Esophagus squamous epithelium (tissue), 5 donors: ENCODE results near the gene DAAM1. TPM values are rescaled to one million over a fixed set of nuclear protein-coding genes. Genes with fewer than 3 reads are reported as not detected.

ENCODE experiments used
- DNase-seq: peaks from one replicate; lab custom pipeline; 2025; lab: John Stamatoyannopoulos, UW
- H3K27ac ChIP-seq, 4 donors: fragments of 200-600 bp; sonication (generic); one replicate each; pipeline ENCODE4 v1.5.1; 2016 to 2019; ENCODE audit warnings: mild to moderate bottlenecking in 1 of 4
- H3K27me3 ChIP-seq, 4 donors: fragments of 200-600 bp; sonication (generic); 1 replicate in 3 of 4; 2 replicates in 1 of 4; pipeline versions ENCODE4 v1.5.1 to v1.6.0; 2017 to 2021; ENCODE audit warnings: antibody characterized with exemption in 1 of 4
- H3K36me3 ChIP-seq, 3 donors: fragments of 200-600 bp; sonication (generic); one replicate each; pipeline ENCODE4 v1.5.1; 2016 to 2019
- H3K4me1 ChIP-seq, 3 donors: fragments of 200-600 bp; sonication (generic); one replicate each; pipeline ENCODE4 v1.5.1; 2017 to 2019
- H3K4me3 ChIP-seq, 4 donors: fragments of 200-600 bp; sonication (generic); 1 replicate in 3 of 4; 2 replicates in 1 of 4; pipeline ENCODE4 v1.5.1; 2016 to 2019; ENCODE audit warnings: mild to moderate bottlenecking in 2 of 4, moderate library complexity in 1 of 4
- H3K9me3 ChIP-seq, 3 donors: fragments of 200-600 bp; sonication (generic); one replicate each; pipeline ENCODE4 v1.5.1; 2016 to 2019
- CTCF ChIP-seq, 6 experiments: fragments of 450-650 bp in 4 of 6; fragments of 200-600 bp in 2 of 6; sonication (generic) in 2 of 6; IDR thresholded peaks; one replicate each; pipeline ENCODE4 v1.5.1; 2016 to 2019; ENCODE audit warnings: antibody characterized with exemption in 6 of 6, mild to moderate bottlenecking in 4 of 6, moderate library complexity in 4 of 6
- POLR2A ChIP-seq, 4 donors: fragments of 450-650 bp; IDR thresholded peaks; one replicate each; pipeline ENCODE4 v1.6.1; 2017; ENCODE audit warnings: antibody characterized with exemption in 4 of 4, mild to moderate bottlenecking in 4 of 4, moderate library complexity in 3 of 4
- WGBS, 2 donors: methylation state at CpG; one replicate each; pipeline ENCODE4 v1.1.5; 2018; 5-methylcytosine and 5-hydroxymethylcytosine counted together
- intact Hi-C: fragments of 100-400 bp; cut with DNase I; formaldehyde crosslinking; loops from one replicate; pipeline ENCODE4 v1.15.0; 2022
- total RNA-seq, 4 donors: library from RNA; depleted of rRNA; stranded (reverse); fragments of >200 nt; gene quantifications; one replicate each; pipeline ENCODE4 v1.1.0, GENCODE V29; 2016
- donor health status: DM: yes; HTN: yes; CAD: no.

Gene DAAM1
- total RNA-seq, 4 donors from 2014 or later: 47.2 to 91.7 (median 64.0) TPM

GRCh38 chr14:59415836-59416602, 227.6 kb downstream of the DAAM1 start:
- no peak for DNase-seq
- no peaks in the 10 kb centered on the region for H3K9me3 ChIP-seq
- no peak overlapping the region for H3K4me3 ChIP-seq
- 64 to 75% methylated on average over 4 to 5 of the region's 5 CpGs for WGBS, 2 donors
- H3K27me3 ChIP-seq: no peaks in the 10 kb centered on the region
- intact Hi-C loops: no loop called here
- no peak overlapping the region for H3K27ac ChIP-seq
- TF ChIP-seq POLR2A (IDR thresholded peaks at IDR 0.05): no peak
- no peak for TF ChIP-seq CTCF (IDR thresholded peaks at IDR 0.05)
- H3K4me1 ChIP-seq: no peaks in the 10 kb centered on the region
- H3K36me3 ChIP-seq: no peaks in the 10 kb centered on the region

GRCh38 chr14:59417311-59417710, 228.8 kb downstream of the DAAM1 start:
- intact Hi-C loops: no loop called here
- no peak for TF ChIP-seq CTCF (IDR thresholded peaks at IDR 0.05)
- TF ChIP-seq POLR2A (IDR thresholded peaks at IDR 0.05): no peak
- Histone ChIP-seq H3K27ac (no peak overlapping the region), H3K4me3 (no peak overlapping the region), H3K9me3 (no peaks in the 10 kb centered on the region), H3K4me1 (no peaks in the 10 kb centered on the region), H3K36me3 (no peaks in the 10 kb centered on the region), H3K27me3 (no peaks in the 10 kb centered on the region)
- no peak for DNase-seq
- 92 to 98% methylated on average over 4 to 6 of the region's 6 CpGs for WGBS, 2 donors

GRCh38 chr14:59419303-59419702, 230.8 kb downstream of the DAAM1 start:
- Histone ChIP-seq H3K4me3 (no peak overlapping the region), H3K36me3 (no peaks in the 10 kb centered on the region), H3K9me3 (no peaks in the 10 kb centered on the region), H3K27me3 (no peaks in the 10 kb centered on the region), H3K27ac (no peak overlapping the region), H3K4me1 (no peaks in the 10 kb centered on the region)
- 50 to 70% methylated on average over 2 of the region's 2 CpGs for WGBS, 2 donors
- DNase-seq: no peak
- intact Hi-C loops: no loop called here
- no peak for TF ChIP-seq CTCF (IDR thresholded peaks at IDR 0.05)
- TF ChIP-seq POLR2A (IDR thresholded peaks at IDR 0.05): no peak
